SW 1271 (cell line): ENCODE measurements around the gene ZNF470.

Source experiments
- DNase-seq, 2 experiments: peaks; one replicate each; lab custom pipeline; 2025; lab: John Stamatoyannopoulos, UW

ZNF470 gene

GRCh38 chr19:56567274-56568120 is at the start of gene ZNF470:
ZNF470 (plus strand) TSS chr19:56567468; CDS start chr19:56570312, 2,844 bp downstream.
- DNase-seq = peak; percentile 3 to 75

GRCh38 chr19:56525214-56525860 is 41.9 kb upstream of the ZNF470 start:
- no peak for DNase-seq

- no peak for DNase-seq
Observed at GRCh38 chr19:56537442-56537841, 29.8 kb upstream of the ZNF470 start.

- peak; percentile 31 to 79 for DNase-seq
Observed at GRCh38 chr19:56538254-56538760, 29.0 kb upstream of the ZNF470 start.

- peak; percentile 27 to 72 for DNase-seq
Observed at GRCh38 chr19:56538761-56539263, 28.5 kb upstream of the ZNF470 start, which contains the start of gene ZFP28. ZFP28 (plus strand) TSS chr19:56538948; CDS start chr19:56539019, 71 bp downstream.

GRCh38 chr19:56543776-56544175 is 23.5 kb upstream of the ZNF470 start:
- no peak for DNase-seq

GRCh38 chr19:56547535-56547934 is 19.7 kb upstream of the ZNF470 start:
- no peak for DNase-seq

- DNase-seq = no peak
Observed at GRCh38 chr19:56554272-56554869, 12.9 kb upstream of the ZNF470 start.

- DNase-seq = no peak
Observed at GRCh38 chr19:56562766-56563165, 4.5 kb upstream of the ZNF470 start.

GRCh38 chr19:56566904-56567273 is 379 bp upstream of the ZNF470 start:
- no peak for DNase-seq

- DNase-seq = no peak
Observed at GRCh38 chr19:56572589-56572988, 5.3 kb downstream of the ZNF470 start.

- no peak for DNase-seq
Observed at GRCh38 chr19:56573914-56574313, 6.6 kb downstream of the ZNF470 start.

GRCh38 chr19:56577719-56578602 is 10.7 kb downstream of the ZNF470 start:
- no peak for DNase-seq

- no peak for DNase-seq
Observed at GRCh38 chr19:56594446-56594782, 27.1 kb downstream of the ZNF470 start.

- peak; percentile 29 to 70 for DNase-seq
Observed at GRCh38 chr19:56594783-56595547, 27.7 kb downstream of the ZNF470 start, which contains the start of gene ZNF71. ZNF71 (plus strand) TSS chr19:56595302; CDS start chr19:56601559, 6,257 bp downstream.

- no peak for DNase-seq
Observed at GRCh38 chr19:56595548-56595899, 28.3 kb downstream of the ZNF470 start.

GRCh38 chr19:56596676-56597075 is 29.4 kb downstream of the ZNF470 start:
- DNase-seq = no peak

GRCh38 chr19:56597696-56598095 is 30.4 kb downstream of the ZNF470 start:
- DNase-seq = no peak

GRCh38 chr19:56601375-56601774 is 34.1 kb downstream of the ZNF470 start:
- DNase-seq = peak; percentile 26 to 42

- DNase-seq = no peak
Observed at GRCh38 chr19:56603829-56604228, 36.6 kb downstream of the ZNF470 start.
